ENCODE data around the gene FER1L5.

FER1L5 gene

DNA sequence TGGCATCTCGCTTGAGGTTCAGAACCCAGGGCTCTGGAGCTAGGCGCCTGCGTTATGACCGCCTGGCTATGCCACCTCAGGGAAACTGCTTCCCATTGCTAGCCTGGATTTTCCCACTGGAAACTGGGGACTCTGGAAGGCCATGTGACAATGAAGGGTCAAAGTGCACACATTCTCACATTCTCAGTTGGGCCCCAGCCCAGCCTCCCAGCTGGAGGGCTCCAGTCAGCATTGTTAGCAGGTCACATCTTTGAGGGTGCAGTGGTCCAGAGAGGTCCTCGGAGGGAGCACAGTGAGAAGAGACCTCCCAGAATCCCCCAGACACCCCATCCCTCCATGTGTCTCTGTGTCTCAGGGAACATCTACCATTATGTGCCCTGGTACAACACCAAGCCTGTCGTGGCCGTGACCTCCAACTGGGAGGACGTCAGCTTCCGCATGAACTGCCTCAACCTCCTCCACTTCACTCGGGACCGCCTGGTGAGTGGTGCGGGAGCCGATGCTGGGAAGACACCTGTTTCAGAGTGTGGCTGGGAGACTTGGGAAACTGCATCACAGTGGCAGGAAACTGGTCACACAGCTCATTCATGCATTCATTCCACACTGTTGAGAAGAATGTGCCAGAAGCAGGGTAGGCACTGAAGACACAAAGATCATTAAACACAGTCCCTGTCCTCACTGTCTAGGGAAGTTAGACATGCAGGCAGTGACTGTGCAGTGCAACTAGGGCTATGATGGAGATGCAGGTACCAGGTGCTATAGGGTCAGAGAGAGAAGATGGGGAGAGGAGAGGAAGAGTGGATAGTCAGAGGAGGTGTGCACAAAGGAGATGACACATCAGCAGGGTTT is 41.6 kb downstream of the FER1L5 start:
- no peak for DNase-seq

DNA sequence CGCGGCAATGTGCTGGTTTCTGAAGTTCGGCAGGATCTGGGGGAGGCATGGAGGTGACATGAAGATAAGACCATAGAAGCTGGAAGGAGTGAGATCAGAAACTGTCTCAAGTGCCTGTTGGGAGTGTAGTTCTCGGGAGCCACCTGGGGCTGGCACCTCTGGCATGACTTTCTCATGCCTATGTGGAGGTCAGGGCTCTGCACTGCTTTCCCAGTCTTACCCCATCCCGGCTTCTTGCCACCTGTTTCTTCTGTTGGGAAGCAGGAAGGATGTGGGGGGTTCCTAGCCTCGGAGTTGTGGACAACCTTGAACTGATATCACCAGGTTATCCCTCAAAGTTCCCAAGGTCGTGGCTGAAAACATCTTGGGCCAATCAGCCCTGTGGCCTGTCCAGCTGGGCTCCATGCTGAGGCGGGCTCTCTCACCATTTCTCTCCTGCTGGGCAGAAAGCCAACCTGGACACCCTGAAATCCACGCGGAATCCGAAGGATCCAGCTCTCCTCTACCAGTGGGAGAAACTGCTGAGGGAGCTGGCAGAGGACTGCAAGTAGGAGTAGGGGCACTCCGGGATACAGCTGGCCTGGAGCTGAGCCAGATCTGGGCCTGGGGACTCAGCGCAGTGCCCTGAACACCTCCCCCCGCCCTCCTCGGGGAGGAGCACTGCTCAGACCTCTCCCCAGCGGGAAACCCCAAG is 42.5 kb downstream of the FER1L5 start:
- DNase-seq = no peak

DNA sequence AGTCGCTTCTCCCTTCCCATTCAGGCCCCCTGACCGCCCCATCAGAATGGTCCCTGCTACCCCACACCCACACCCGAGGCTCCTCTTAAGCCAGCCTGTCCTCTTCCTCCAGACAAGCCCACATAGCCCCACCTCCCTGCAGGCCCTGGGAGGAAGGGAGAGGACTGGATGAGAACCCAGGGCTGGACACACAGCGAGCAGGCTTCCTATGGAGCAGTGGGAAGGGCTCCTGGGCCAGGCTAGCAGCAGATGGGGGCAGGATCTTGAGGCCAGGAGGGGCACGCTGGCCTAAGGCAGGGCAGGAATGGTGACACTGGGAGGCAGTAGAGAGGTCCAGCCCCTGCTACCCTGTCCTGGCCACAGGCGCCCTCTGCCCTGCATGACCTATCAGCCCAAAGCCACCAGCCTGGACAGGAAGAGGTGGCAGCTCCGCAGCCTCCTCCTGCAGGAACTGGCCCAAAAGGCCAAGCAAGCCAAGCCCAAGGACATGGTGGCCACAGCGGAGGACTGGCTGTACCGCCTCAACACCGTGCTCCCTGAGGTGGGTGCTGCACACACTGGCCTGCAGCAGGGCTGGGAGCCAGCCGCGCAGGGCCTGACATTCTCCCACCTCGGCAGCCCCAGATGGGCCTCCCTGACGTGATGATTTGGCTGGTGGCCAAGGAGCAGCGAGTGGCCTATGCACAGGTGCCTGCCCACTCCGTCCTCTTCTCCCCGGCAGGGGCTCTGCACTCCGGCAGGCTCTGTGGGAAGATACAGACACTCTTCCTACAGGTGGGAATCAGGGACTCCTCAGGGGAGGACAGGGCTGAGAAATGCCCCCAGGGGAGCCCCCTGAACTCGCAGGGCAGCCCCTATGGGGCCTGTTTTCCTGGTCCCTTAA is 43.3 kb downstream of the FER1L5 start:
- no peak for DNase-seq

DNA sequence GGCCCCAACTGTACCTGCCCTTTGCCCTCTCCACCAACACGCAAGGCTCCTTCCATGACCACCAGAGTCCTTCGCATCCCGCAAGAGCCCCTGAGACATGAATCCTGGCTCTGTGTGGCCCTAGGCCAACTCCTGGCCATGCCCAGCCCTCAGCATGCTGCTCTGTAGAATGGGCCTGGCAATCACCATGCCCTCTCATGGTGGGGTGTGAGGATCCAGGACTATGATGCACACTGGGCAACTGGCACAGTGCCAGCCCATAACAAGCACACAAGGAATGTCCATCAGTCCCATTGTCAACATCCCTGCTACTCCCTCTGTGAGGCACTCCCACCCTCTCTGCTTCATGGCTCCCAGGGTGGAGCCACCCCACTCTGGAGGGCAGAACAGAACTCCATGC is 44.7 kb downstream of the FER1L5 start:
- no peak for DNase-seq

DNA sequence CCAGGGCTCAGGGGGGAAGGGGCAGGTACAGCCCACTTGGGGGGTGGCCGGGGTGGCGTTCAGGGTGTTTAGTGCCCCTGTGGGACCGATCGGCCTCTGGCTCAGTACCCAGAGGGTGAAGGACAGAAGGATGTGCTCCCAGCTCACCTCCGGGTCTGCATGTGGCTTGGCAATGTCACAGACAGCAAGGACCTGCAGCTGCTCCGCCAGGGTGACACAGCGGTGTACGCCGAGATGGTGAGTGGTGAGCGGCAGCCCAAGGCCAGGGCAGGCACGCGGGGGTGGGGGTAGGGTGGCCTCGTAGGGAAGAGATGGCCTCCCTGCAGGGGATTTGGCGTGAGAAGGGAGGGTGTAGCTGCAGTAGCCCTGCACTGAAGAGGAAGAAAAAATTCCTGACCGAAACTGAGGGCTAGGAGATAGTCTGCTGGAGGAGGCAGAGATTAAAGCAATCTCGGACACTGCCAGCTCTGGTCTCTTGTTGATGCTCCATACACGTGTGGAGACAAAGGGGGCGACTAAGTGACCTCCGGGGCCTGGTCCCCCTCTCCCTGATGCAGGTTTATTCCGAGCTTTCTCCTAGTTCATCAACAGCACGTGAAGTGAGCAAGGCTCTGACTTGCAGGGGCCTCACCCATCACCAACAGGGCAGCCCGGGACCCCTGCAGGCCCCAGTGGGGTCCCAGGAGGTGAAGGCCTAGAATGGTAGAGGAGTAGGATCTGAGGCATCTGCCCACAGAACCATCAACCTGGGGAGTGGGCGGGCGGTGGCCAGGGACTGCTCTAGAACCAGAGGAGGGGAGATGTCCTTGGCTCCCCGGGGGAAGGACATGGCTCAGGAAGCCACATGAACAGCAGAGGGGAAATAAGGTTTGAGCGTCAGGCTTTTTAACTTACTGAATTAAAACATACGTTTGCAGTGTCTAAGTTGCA is 45.4 kb downstream of the FER1L5 start:
- no peak for DNase-seq

DNA sequence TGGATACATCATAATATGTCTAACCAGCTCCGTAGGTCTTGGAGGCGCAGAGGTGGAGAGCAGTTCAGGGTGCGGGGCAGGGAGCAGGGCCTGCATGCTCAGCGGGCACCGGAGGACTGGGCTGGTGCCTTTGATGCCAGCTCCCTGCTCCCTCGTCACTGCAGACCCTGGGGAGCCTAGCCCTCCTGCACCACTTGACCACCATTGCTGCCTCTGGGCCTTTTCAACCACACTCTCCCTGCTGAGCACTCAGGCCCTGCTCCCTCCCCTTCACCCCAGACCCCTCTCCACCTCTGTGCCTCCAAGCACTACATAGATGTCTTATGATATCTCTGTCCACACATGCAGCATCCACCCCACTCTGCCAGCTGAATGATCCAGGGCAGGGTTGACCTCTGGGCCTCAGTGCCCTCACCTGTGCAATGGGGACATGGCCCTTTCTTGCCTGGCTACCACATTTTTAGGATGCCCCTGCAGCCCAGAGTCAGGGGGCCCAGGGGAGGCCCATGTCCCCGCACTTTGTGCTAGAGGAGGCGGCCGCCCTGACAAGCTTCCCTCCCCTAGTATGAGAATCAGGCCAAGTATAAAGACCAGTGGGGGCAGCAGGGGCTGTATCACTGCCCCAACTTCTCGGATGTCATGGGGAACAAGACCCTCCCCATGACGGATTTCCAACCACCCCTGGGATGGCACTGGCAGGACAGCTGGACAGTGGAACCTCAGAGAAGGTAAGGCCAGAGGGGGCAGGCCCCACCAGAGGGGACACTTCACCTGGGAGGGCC is 46.3 kb downstream of the FER1L5 start:
- no peak for DNase-seq

DNA sequence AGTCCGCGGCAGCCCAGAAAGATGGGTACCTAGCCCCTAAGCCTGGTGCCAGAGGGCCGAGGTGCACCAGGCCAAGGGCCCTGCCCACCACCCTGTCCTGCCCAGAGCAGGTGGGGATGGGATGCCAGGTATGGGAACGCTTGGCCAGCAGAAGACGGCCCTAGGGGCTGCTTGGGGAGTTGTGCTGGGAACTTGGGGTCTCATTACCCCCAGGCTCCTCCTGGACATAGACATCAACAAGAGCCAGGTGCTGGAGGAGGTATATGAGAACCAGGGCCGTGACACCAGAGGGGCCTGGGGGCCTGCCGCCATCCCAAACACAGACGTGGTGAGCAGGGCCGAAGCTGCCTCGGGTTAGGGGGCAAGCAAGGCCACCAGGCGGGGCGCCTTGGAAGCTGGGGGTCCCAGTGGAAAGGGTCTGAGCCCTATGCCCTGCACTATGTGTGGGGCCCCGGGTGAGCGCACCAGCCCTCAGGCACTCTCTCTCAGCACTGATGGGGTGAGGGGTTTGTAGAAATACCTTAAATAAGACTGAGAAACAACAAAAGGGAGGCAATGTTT is 46.9 kb downstream of the FER1L5 start:
- no peak for DNase-seq

DNA sequence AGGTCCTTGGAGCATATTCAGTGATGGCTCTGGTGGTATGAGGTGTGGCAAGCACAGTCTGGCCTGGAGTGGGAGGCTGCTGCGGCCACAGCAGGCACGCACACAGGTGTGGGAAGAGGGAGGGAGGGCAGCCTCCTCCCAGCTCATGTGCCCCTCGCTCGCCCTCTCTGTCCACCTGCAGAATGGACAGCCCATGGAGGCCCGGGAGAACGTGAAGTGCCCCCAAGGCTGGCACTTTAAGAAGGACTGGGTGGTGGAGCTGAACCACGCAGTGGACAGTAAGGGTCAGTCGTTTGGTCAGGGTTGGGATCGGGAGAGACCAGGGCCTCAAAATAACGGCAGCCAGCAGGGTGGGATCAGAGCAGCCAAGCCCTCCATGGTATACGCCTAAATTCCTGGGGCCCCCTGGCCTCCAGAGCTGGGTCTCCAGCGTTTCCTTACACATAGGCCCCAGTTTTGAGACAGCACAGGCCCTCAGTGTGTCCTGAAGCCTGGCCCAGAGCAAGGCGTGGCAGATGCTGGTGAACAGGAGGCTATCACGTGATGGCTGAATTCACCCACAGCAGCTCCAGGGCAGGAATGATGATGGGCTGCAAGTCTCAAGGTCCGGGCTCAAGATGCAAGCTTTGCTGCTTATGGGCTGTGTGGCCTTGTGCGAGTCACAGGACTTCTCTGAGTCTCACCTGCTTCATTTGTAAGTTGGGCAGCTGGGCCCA is 47.9 kb downstream of the FER1L5 start:
- DNase-seq = no peak

DNA sequence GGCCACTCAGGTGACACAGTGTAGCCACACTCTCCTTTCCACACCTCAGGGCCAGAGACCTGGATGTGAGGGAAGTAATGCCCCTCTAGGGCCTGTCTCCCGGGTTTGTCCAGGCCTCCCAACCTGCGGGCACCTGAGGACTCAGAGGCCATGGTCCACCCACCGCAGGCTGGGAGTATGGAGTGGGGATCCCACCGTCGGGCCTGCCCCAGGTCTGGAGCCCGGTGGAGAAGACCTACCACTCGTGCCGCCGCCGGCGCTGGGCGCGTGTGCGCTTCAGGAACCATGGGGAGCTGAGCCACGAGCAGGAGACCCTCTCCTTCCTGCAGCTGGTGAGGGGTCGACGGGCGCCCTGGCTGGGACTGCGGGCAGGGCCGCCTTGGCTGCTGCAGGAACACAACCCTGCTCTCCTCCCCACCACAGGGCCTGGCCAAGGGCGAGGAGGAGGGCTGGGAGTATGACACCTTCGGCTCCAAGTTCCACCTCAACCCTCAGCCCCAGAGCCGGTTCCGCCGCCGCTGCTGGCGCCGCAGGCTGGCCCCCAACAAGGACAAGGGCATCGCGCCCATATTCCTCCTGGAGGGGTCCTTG is 48.6 kb downstream of the FER1L5 start:
- no peak for DNase-seq

DNA sequence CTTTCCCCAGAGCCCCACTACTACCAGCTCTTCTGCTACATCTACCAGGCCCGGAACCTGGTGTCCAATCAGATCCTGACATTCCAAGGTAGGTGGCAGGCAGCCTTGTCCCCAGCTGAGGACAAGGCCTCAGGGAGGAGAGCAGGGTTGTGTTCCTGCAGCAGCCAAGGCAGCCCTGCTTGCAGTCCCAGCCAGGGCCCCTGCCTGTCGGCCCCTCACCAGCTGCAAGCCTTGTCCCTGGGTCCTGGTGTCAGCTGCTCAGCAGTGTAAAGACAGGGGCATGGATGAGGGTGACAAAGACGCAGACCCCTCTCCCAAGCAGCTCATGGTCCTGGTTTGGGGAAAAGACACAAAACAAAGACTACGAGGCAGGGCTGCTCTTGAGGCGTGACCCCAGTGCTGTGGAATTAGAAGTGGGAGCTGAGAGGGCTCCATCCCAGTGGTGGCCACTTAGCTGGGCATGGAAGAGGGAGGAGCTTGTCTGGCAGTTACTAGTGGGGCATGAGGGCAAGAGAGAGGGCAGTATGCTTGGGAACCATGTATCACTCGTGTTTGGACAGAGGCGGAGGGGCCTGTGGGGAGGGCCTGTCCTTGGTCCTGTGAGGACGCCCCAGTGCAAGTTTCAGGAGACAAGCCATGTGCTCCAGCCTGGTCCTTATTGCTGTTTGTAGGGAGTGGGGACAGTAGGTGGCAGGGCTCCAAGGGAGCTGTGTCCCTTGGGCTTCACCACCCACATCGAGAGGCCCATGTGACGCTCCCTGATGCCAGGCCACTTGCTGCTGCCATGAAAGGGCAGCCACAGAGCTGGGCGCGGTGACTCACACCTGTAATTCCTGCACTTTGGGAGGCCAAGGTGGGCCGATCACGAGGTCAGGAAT is 49.8 kb downstream of the FER1L5 start:
- no peak for DNase-seq

DNA sequence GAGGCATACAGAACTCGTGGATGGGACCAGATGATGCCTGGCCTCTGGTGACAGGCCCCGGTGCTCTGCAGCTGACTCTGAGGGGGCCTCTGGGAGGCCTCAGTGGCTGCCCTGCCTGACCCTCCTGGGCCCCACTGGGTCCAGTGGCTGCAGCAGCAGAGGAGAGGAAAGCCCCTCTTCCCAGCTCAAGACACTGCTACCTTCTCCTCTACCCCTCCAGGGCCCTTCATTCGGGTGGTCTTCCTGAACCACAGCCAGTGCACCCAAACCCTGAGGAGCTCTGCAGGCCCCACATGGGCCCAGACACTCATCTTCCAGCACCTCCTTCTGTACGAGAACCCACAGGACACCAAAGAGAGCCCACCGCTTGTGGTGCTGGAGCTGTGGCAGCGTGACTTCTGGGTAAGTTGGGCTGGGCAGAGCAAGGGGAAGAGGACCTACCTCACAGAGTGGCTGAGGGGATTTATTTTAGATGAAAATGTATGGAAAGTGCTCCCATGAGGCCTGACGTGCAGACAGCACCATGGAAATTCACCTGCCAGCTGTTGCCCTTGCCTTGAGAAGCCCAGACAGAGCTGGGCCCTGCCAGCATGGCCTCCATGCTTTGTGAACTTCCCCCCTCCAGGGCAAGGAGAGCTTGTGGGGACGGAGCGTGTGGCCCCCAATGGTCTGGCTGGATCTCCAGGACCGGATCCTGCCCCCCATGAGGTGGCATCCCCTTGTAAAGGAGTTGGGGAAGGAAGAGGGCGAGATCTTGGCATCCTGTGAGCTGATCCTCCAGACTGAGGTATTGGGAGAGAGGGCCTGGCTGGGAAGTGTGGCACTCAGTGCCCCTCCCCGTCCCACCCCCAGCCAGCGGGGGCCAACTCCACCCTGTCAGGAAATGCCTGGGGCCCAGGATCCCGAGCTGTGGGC is 51.0 kb downstream of the FER1L5 start:
- no peak for DNase-seq

DNA sequence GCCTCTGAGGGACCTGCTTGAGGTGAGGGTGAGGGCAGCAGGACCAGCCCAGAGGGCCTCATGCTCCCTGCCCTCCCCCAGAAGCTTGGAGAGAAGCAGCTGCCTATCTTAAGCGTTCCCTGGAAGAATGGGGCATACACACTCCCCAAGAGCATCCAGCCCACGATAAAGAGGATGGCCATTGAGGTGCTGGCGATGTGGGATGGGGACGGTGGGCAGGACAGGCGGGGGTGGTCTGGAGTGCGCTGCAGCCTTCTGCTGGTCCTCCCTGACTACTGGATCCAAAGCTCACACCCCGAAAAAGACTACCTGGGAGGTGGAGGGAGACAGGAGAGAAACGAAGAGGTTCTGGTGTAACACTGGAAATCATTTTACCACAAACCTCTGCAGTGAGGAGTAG is 51.7 kb downstream of the FER1L5 start:
- no peak for DNase-seq

DNA sequence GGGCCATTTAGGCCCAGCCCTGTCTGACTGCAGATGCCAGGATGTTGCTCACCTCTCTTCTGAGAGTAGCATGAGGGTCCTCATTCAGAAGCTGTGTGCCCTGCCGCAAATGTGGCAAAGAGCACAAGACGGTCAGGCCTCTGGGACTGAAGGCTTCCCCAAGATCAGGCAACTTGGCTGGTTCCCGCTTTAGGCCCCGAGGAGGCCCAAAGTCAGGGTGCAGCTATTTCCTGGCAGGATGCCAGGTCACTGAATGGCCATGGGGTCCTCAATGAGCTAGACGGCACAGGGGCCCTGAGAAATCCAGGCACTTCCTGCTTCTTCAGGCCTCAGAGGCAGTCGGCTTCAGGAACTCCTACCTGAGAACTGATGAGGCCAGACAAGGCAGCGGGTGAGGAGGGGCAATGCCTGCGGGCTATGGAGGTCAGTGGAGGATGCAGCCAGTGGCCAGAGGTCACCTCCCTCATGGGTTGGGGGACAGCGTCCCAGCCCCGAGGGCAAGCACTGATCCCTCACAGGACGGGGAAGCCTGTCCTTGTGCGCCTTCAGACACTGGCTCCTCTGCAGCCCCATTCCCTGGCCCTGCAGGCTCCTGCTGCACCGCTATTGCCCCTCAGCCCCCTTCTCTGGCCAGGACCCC is 52.4 kb downstream of the FER1L5 start:
- DNase-seq = no peak

DNA sequence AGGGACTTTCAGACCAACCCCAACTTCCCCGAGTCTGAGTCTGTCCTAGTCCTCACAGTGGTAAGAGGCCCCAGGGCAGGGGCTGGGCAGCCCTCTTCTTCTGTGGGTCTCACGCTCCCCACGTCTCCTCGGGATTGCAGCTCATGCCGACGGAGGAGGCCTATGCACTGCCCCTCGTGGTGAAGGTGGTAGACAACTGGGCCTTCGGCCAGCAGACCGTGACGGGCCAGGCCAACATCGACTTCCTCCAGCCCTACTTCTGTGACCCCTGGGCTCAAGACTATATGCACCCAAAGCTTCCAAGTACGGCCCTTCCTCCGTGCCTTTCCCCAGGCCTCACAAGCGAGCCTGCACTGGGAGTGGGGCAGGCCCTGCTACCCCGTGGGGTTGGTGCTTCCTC is 53.0 kb downstream of the FER1L5 start:
- no peak for DNase-seq

DNA sequence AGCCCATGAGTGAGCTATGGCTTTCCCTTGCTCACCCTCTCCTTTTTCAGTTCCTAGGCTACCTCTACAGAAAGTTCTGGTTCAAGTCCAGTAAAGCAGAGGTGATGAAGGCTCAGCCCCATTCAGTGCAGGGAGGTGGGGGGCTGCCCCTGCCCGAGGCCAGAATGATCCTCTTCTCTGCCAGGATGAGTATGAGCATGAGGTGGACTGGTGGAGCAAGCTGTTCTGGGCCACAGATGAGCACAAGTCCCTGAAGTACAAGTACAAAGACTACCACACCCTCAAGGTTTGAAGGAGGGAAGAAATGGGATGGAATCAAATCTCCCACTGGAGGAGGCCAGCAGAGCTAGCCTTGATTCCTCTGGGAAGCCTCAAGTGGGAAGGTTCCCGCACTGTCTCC is 54.9 kb downstream of the FER1L5 start:
- DNase-seq = no peak

DNA sequence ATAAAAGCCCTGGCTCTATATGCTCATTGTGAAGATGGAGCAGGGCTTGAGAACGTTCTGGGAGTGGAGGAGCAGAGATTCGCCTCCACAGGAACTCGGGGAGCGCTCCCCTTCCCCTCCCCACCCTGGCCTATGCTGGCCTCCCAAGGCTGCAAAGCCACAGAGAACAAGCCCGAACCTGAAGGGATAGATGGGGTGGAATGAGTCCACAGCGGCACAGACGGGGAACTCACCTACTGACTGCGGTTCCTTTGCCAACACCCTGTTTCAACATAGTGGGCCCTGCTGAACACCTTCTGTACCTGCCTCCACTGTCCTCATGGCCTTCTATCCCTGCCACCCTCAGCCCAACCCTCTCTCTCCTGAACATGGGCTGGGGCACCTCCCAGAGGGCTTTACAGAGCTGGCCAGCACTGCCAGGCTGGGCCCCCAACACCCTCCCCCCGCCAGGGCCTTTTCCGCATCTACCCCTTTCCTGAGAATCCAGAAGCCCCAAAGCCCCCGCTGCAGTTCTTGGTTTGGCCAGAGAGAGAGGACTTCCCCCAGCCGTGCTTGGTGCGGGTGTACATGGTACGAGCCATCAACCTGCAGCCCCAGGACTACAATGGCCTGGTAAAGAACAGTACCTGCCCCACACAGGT is 55.8 kb downstream of the FER1L5 start:
- DNase-seq = no peak

DNA sequence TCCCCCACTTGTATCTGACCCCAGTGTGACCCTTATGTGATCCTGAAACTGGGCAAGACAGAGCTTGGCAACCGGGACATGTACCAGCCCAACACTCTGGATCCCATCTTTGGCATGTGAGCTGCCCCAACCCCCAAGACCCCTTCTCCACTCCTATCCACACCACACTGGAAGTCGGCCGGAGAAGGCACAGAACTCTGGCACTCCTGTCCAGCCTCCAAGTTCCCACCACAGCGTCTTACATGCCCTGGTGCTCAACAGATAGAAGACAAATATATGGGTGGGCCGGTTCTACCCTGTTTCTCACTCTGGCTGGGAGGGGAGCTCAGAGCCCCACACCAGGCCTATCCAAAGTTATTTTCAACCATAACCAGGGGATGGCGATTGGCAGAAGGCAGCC is 56.5 kb downstream of the FER1L5 start:
- DNase-seq = no peak
